WERI-Rb-1 (cell line): ENCODE measurements around the gene SEPTIN7.

Source experiments
- DNase-seq: peaks from one replicate; pipeline ENCODE4 v3.0.0-alpha.2; 2020
- H3K27ac ChIP-seq: fragments of 250-450 bp; sonication (Bioruptor Pico); 2 replicates; pipeline ENCODE4 v1.5.1; 2020; ENCODE audit warnings: mild to moderate bottlenecking, moderate library complexity
- H3K27me3 ChIP-seq: fragments of 250-450 bp; sonication (Bioruptor Pico); 2 replicates; pipeline ENCODE4 v1.5.1; 2021; ENCODE audit warnings: mild to moderate bottlenecking, low read depth, moderate library complexity; ENCODE audit not compliant: insufficient read depth, severe bottlenecking
- H3K36me3 ChIP-seq: fragments of 250-450 bp; sonication (Bioruptor Pico); 2 replicates; pipeline ENCODE4 v1.5.1; 2020; ENCODE audit warnings: mild to moderate bottlenecking, moderate library complexity
- H3K4me3 ChIP-seq: 2 replicates; pipeline ENCODE4 v1.5.1; 2011; ENCODE audit warnings: low read depth, mild to moderate bottlenecking, control low read depth, low read length
- H3K9me3 ChIP-seq: fragments of 250-450 bp; sonication (Bioruptor Pico); 2 replicates; pipeline ENCODE4 v1.5.1; 2021; ENCODE audit warnings: mild to moderate bottlenecking, moderate library complexity; ENCODE audit not compliant: severe bottlenecking
- TF ChIP-seq, protein P1 (sequence below): IDR thresholded peaks from 2 replicates; pipeline ENCODE4 v1.5.1; 2011; ENCODE audit warnings: low read depth, mild to moderate bottlenecking, control low read depth, inconsistent platforms, low read length

Gene SEPTIN7

GRCh38 chr7:35792873-35793489, 7.9 kb upstream of the SEPTIN7 start:
- Histone ChIP-seq H3K27ac (no peak overlapping the region), H3K36me3 (no peaks in the 10 kb centered on the region), H3K9me3 (peaks cover 7% of the 10 kb centered on the region), H3K27me3 (no peaks in the 10 kb centered on the region), H3K4me3 (no peak overlapping the region)
- DNase-seq: no peak
- TF ChIP-seq, protein P1, sequence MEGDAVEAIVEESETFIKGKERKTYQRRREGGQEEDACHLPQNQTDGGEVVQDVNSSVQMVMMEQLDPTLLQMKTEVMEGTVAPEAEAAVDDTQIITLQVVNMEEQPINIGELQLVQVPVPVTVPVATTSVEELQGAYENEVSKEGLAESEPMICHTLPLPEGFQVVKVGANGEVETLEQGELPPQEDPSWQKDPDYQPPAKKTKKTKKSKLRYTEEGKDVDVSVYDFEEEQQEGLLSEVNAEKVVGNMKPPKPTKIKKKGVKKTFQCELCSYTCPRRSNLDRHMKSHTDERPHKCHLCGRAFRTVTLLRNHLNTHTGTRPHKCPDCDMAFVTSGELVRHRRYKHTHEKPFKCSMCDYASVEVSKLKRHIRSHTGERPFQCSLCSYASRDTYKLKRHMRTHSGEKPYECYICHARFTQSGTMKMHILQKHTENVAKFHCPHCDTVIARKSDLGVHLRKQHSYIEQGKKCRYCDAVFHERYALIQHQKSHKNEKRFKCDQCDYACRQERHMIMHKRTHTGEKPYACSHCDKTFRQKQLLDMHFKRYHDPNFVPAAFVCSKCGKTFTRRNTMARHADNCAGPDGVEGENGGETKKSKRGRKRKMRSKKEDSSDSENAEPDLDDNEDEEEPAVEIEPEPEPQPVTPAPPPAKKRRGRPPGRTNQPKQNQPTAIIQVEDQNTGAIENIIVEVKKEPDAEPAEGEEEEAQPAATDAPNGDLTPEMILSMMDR: no peak

DNA sequence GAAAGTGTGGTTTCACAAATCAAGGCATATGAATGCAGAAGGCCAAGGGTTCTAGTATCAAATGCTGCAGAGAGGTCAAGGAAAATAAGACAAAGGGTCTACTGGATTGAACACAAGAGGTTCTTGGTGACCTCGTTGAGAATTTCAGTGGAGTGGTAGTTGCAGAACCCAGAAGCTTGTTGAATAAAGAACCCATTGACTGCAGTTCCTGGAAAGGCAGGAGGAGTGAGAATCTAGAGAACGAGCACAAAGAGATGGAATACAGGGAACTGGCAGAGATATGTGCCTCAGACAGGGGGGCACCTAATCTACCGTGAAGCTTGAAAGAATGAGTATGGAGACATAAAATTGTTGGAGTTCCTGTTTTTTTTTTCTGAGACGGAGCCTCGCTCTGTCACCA, 3.5 kb upstream of the SEPTIN7 start:
- TF ChIP-seq, protein P1: no peak
- DNase-seq: no peak
- no peak overlapping the region for H3K27ac ChIP-seq
- peaks cover 8% of the 10 kb centered on the region for H3K36me3 ChIP-seq
- no peaks in the 10 kb centered on the region for H3K9me3 ChIP-seq
- H3K27me3 ChIP-seq: no peaks in the 10 kb centered on the region
- H3K4me3 ChIP-seq: no peak overlapping the region

GRCh38 chr7:35799846-35800717, 775 bp upstream of the SEPTIN7 start:
- Histone ChIP-seq H3K36me3 (peaks cover 8% of the 10 kb centered on the region), H3K27me3 (no peaks in the 10 kb centered on the region), H3K9me3 (no peaks in the 10 kb centered on the region), H3K4me3 (peak overlapping the region; percentile 98), H3K27ac (peak overlapping the region; percentile 98)
- TF ChIP-seq, protein P1: no peak
- peak; percentile 90 for DNase-seq

- Histone ChIP-seq H3K4me3 (peak overlapping the region; percentile 98), H3K27ac (peak overlapping the region; percentile 98), H3K36me3 (peaks cover 10% of the 10 kb centered on the region), H3K9me3 (no peaks in the 10 kb centered on the region), H3K27me3 (no peaks in the 10 kb centered on the region)
- DNase-seq: peak; percentile 65
- TF ChIP-seq, protein P1: peak; percentile 46; the same call in 1 of the 2 replicates
Observed at GRCh38 chr7:35801392-35802101, 690 bp downstream of the SEPTIN7 start.

- DNase-seq: no peak
Observed at GRCh38 chr7:35802102-35802466, 1.2 kb downstream of the SEPTIN7 start.

More at GRCh38 chr7:35802102-35802466, 1.2 kb downstream of the SEPTIN7 start:
- H3K27me3 ChIP-seq: no peaks in the 10 kb centered on the region
- H3K4me3 ChIP-seq: peak overlapping the region; percentile 98
- TF ChIP-seq, protein P1: no peak
- H3K9me3 ChIP-seq: no peaks in the 10 kb centered on the region
- H3K27ac ChIP-seq: peak overlapping the region; percentile 98
- peaks cover 10% of the 10 kb centered on the region for H3K36me3 ChIP-seq
